ENCODE data around the gene DAPK2. TPM values are rescaled to one million over a fixed set of nuclear protein-coding genes. Genes with fewer than 3 reads are reported as not detected.

DAPK2 gene
- total and polyA plus RNA-seq, 2 of the 13 experiments (the other 11 are each of a cell fraction or from before 2014, with no cell fraction given) = 0.33 to 0.63 TPM

- no peak for TF ChIP-seq ZBTB8A (CRISPR knock-in tag; IDR thresholded peaks at IDR 0.05; ENCODE audit: borderline replicate concordance, low read depth)
- no peak for TF ChIP-seq FUBP1 (CRISPR knock-in tag; IDR thresholded peaks at IDR 0.05; ENCODE audit: borderline replicate concordance)
- no peak for TF ChIP-seq ZNF446 (CRISPR knock-in tag; IDR thresholded peaks at IDR 0.05)
- no peak for TF ChIP-seq FLYWCH1 (CRISPR knock-in tag; IDR thresholded peaks at IDR 0.05)
These were observed 60.8 kb downstream of the DAPK2 start (continued) for GRCh38 chr15:63985221-63986184.

DNA sequence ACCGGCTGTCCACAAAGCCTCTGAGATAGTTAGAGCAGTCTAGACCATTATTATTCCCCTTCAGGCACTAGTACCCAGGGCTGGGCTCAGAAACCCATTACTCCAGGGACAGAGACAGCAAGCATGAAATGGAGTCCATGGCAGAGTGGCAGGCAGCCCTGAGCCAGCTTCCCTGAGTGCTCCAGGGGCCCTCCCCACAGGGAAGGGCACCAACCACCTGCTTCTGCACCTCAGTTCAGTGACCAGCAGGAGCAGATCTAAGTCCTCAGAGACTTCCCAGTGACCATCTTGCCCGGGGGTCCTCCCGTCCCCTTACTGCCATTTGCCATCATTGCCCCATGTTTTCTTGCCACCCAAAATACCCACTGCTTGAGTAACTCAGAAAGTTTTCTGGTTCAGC is 62.0 kb downstream of the DAPK2 start:
- BruUV-seq (replicated peaks) = no TSS peak
- no peak overlapping the region for H2AFZ ChIP-seq (ENCODE audit: low read length)
- H3K36me3 ChIP-seq (replicated peaks in 1 of 2; ENCODE audit: control insufficient read depth in 1 of 2, insufficient read depth in 2 of 2, low read length in 2 of 2) = no peaks in the 10 kb centered on the region
- H3K79me2 ChIP-seq (ENCODE audit: insufficient read depth, low read length) = no peaks in the 10 kb centered on the region
- H3K9ac ChIP-seq (ENCODE audit: insufficient read depth, low read depth, low read length) = no peak overlapping the region
- ATAC-seq (no peak), DNase-seq (ENCODE audit: low spot score) (no peak), FAIRE-seq (no peak)
- H3K9me3 ChIP-seq (ENCODE audit: low read length) = no peaks in the 10 kb centered on the region
- 0% methylated on average over 1 of the region's 3 CpGs for WGBS (ENCODE audit: low lambda C conversion rate)
- peaks cover under 1% of the 10 kb centered on the region; the same call in 1 of the 2 replicates for H3K4me1 ChIP-seq (ENCODE audit: insufficient read depth, low read length)
- H4K20me1 ChIP-seq (ENCODE audit: insufficient read depth, low read length) = no peaks in the 10 kb centered on the region
- H3K4me3 ChIP-seq (replicated peaks in 1 of 3; ENCODE audit: insufficient read depth in 1 of 3, low read depth in 2 of 3, low read length in 3 of 3) = no peak overlapping the region
- in situ Hi-C loops (cut with HindIII; ENCODE audit: extremely low pct_ligation_motif_present, low pct_unique_long_range_greater_than_20kb) (no loop called here), intact Hi-C loops (cut with micrococcal nuclease; ENCODE audit: unreplicated experiment) (no loop called here)
- CTCF ChIA-PET (ENCODE audit: low intra/inter-chr PET ratio, low total read pairs) = no interaction called here
- no peak for TF ChIP-seq SMC3 (IDR thresholded peaks at IDR 0.05; ENCODE audit: low read length)
- no peak overlapping the region for H3K27ac ChIP-seq (ENCODE audit: extremely low read length, insufficient read depth, low read length)
- POLR2A ChIA-PET = no interaction called here
- no peaks in the 10 kb centered on the region; a peak in 1 of 5 replicates for H3K27me3 ChIP-seq (ENCODE audit: control insufficient read depth in 1 of 2, insufficient read depth in 2 of 2, low read length in 2 of 2)
- H3K4me2 ChIP-seq (ENCODE audit: low read depth, low read length) = no peak overlapping the region

All from HepG2 (cell line).